Breast epithelium (tissue), 4 donors: ENCODE results near the gene GLIS2. TPM values are rescaled to one million over a fixed set of nuclear protein-coding genes. Genes with fewer than 3 reads are reported as not detected.

Source experiments
- DNase-seq, 2 donors: peaks; one replicate each; pipeline ENCODE4 v3.0.0-alpha.2; 2019; ENCODE audit warnings: low spot score in 2 of 2
- H3K27ac ChIP-seq, 2 donors: fragments of 200-600 bp; sonication (generic) in 1 of 2; one replicate each; pipeline ENCODE4 v1.5.1; 2016 to 2019; ENCODE audit warnings: mild to moderate bottlenecking in 1 of 2
- H3K27me3 ChIP-seq, 2 donors: fragments of 200-600 bp; sonication (generic) in 1 of 2; one replicate each; pipeline versions ENCODE4 v1.5.1 to v1.6.0; 2017 to 2019; ENCODE audit warnings: control low read depth in 1 of 2, mild to moderate bottlenecking in 1 of 2
- H3K36me3 ChIP-seq: fragments of 200-600 bp; one replicate; pipeline ENCODE4 v1.5.1; 2019
- H3K4me1 ChIP-seq, 2 donors: fragments of 200-600 bp; sonication (generic); one replicate each; pipeline ENCODE4 v1.5.1; 2016 to 2019; ENCODE audit warnings: control low read depth in 1 of 2
- H3K4me3 ChIP-seq, 3 donors: fragments of 200-600 bp; sonication (generic); 1 replicate in 2 of 3; 2 replicates in 1 of 3; pipeline ENCODE4 v1.5.1; 2016 to 2019; ENCODE audit warnings: mild to moderate bottlenecking in 3 of 3, moderate library complexity in 2 of 3
- H3K9me3 ChIP-seq, 2 donors: fragments of 200-600 bp; sonication (generic) in 1 of 2; one replicate each; pipeline ENCODE4 v1.5.1; 2016 to 2019; ENCODE audit warnings: control low read depth in 1 of 2
- POLR2A ChIP-seq: fragments of 450-650 bp; IDR thresholded peaks from one replicate; pipeline ENCODE4 v1.6.1; 2016; ENCODE audit warnings: antibody characterized with exemption, mild to moderate bottlenecking, moderate library complexity
- POLR2AphosphoS5 ChIP-seq, 3 donors: sonication (generic); formaldehyde crosslinking; IDR thresholded peaks; one replicate each; pipeline ENCODE4 v1.6.1; 2017; ENCODE audit warnings: antibody characterized with exemption in 3 of 3
- intact Hi-C: fragments of 100-400 bp; cut with DNase I; formaldehyde crosslinking; loops from one replicate; pipeline ENCODE4 v1.15.1; 2023; ENCODE audit warnings: low total_unique reads
- total RNA-seq, 3 donors: library from RNA; depleted of rRNA; stranded (reverse); fragments of >200 nt; gene quantifications; one replicate each; pipeline ENCODE4 v1.1.0, GENCODE V29; 2016
- TF ChIP-seq, protein P1 (sequence below), 3 donors: fragments of 450-650 bp; IDR thresholded peaks; one replicate each; pipeline ENCODE4 v1.5.1; 2016 to 2017; ENCODE audit warnings: antibody characterized with exemption in 3 of 3, mild to moderate bottlenecking in 3 of 3, moderate library complexity in 3 of 3

The GLIS2 gene
- total RNA-seq, 3 donors from 2014 or later: 0.96 to 3.9 (median 1.5) TPM

DNA sequence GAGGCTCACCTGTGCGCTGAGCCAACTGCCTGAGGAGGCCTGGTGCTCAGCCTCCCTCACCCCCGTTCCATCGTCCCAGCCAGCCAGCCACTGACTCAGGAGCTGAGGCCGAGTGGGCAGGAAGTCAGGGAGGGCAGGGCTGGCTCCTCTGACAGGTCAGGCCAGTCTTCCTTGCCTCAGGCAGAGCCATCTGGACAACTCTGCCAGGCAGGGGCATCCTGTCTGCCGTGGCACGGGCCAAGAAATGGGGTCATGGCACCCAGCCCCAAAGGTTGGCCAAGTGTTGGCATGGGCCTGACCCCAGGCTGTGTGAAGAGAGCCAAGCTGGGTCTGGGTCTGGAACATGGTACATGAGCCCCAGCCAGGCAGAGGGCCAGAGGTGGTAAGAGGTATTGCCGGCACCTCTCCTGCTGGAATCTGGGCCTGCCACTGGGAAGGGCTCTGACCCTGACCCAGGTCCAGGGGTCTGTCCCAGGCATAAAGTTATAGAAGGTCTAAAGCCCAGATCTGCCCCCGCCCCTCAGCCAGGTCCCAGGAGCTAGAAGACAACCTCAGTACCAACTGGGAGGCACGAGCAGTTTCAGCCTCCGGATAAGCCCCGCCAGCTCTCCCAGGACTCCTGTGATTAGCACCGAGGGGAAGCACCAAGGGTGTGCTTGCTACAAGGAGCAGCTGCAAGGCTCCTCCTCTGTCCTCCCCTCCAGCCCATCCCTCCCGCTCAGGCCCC lies 53.3 kb downstream of the GLIS2 start:
- Histone ChIP-seq H3K4me1 (peaks cover 14 to 41% of the 10 kb centered on the region in 2 donors), H3K9me3 (no peaks in the 10 kb centered on the region), H3K4me3 (no peak overlapping the region), H3K36me3 (no peaks in the 10 kb centered on the region), H3K27me3 (no peaks in the 10 kb centered on the region), H3K27ac (peak overlapping the region; percentile 91 to 97)
- peak; percentile 88 to 92 for DNase-seq
- intact Hi-C loops: no loop called here
- TF ChIP-seq, protein P1, sequence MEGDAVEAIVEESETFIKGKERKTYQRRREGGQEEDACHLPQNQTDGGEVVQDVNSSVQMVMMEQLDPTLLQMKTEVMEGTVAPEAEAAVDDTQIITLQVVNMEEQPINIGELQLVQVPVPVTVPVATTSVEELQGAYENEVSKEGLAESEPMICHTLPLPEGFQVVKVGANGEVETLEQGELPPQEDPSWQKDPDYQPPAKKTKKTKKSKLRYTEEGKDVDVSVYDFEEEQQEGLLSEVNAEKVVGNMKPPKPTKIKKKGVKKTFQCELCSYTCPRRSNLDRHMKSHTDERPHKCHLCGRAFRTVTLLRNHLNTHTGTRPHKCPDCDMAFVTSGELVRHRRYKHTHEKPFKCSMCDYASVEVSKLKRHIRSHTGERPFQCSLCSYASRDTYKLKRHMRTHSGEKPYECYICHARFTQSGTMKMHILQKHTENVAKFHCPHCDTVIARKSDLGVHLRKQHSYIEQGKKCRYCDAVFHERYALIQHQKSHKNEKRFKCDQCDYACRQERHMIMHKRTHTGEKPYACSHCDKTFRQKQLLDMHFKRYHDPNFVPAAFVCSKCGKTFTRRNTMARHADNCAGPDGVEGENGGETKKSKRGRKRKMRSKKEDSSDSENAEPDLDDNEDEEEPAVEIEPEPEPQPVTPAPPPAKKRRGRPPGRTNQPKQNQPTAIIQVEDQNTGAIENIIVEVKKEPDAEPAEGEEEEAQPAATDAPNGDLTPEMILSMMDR (IDR thresholded peaks at IDR 0.05): peak in 1 of 3 donors; percentile 17
- TF ChIP-seq POLR2AphosphoS5 (IDR thresholded peaks at IDR 0.05): no peak

GRCh38 chr16:4370151-4370550 lies 54.3 kb downstream of the GLIS2 start:
- Histone ChIP-seq H3K4me3 (no peak overlapping the region), H3K27ac (peak overlapping the region; percentile 91 to 97), H3K4me1 (peaks cover 16 to 50% of the 10 kb centered on the region in 2 donors), H3K27me3 (no peaks in the 10 kb centered on the region), H3K36me3 (no peaks in the 10 kb centered on the region), H3K9me3 (no peaks in the 10 kb centered on the region)
- DNase-seq: no peak
- TF ChIP-seq POLR2AphosphoS5 (IDR thresholded peaks at IDR 0.05): no peak
- TF ChIP-seq POLR2A: no peak
- TF ChIP-seq, protein P1 (IDR thresholded peaks at IDR 0.05): no peak
- intact Hi-C loops: no loop called here

- Histone ChIP-seq H3K36me3 (no peaks in the 10 kb centered on the region), H3K9me3 (no peaks in the 10 kb centered on the region), H3K27me3 (no peaks in the 10 kb centered on the region), H3K27ac (peak overlapping the region; percentile 91 to 97), H3K4me1 (peaks cover 19 to 56% of the 10 kb centered on the region in 2 donors), H3K4me3 (peak overlapping the region in 2 of 3 donors; percentile 82 to 83)
- intact Hi-C loops: no loop called here
- TF ChIP-seq, protein P1 (IDR thresholded peaks at IDR 0.05): no peak
- TF ChIP-seq POLR2AphosphoS5 (IDR thresholded peaks at IDR 0.05) (peak; percentile 18 to 42 (median 41)), POLR2A (no peak)
- peak in 1 of 2 donors; percentile 63 for DNase-seq
Measured at GRCh38 chr16:4370570-4371356, 54.9 kb downstream of the GLIS2 start.

DNA sequence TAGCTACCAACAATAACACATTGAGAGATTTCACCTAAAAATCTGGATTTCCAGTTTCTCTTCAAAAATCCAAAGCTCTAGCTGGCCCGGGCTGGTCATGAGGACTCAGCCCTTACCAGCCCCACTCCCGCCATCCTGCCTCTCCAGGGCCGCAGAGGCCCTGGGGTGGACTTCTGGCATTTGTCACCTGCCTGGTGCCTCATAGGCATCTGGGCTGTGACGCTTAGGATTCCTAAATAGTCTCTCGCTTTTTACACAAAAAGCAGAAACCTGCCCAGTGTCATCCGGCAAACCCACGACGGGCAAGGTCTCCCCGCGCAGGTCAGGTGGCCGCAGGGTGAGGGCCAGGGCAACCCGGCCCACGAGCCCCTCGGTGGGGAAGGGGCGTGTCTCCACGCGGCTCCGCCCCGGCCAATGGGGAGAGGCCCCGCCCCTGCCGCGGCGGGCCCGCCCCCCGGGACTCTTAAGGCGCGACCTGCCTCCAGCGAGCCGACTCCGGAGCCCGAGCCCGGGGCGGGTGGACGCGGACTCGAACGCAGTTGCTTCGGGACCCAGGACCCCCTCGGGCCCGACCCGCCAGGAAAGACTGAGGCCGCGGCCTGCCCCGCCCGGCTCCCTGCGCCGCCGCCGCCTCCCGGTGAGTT lies 55.6 kb downstream of the GLIS2 start, which contains the start of gene VASN:
Gene VASN (plus strand): TSS at position 492 of the 644 bp plus-strand sequence. CDS start 9,030 bp downstream, outside the sequence.
- peak; percentile 90 to 94 (median 93) for TF ChIP-seq POLR2AphosphoS5 (IDR thresholded peaks at IDR 0.05)
- TF ChIP-seq, protein P1 (IDR thresholded peaks at IDR 0.05): no peak
- peak; percentile 88 for TF ChIP-seq POLR2A
- no peaks in the 10 kb centered on the region for H3K27me3 ChIP-seq
- intact Hi-C loops: no loop called here
- no peaks in the 10 kb centered on the region for H3K36me3 ChIP-seq
- H3K27ac ChIP-seq: peak within 1 kb of the TSS; percentile 91 to 97
- no peaks in the 10 kb centered on the region for H3K9me3 ChIP-seq
- H3K4me1 ChIP-seq: peaks cover 19 to 63% of the 10 kb centered on the region in 2 donors
- DNase-seq: peak; percentile 72 to 73
- peak within 1 kb of the TSS; percentile 78 to 83 (median 82) for H3K4me3 ChIP-seq
